ENCODE data around the gene MYCBP. TPM values are rescaled to one million over a fixed set of nuclear protein-coding genes. Genes with fewer than 3 reads are reported as not detected.

Gene MYCBP
- total and polyA plus RNA-seq, 2 of the 8 experiments (the other 6 are each of a cell fraction or from before 2014, with no cell fraction given): 22.4 to 38.2 TPM

DNA sequence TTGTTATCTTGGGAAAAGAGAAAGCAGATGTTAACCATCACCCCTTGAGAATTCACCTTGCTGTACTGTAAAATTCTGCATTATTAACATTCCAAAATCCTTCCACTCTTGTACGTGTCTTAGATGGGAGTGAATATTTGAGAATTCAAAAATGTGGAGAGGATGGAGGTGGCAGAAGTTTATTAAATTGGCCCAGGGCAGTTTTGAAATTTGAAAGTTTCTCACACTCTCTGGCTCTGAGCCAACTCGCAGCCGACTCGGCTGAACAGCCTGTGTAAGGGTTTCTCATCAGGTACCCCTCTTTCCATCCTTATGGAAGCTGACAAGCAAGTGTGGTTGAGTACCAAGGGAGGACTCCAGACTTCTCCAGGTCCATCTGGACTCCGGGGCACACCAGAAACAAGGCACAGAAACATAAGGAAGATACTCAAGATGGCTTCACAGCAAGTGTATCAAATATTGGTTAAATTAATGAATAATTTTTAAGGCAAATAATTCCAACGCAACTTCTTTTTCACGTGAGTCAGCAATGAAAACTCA lies 58.6 kb downstream of the MYCBP start (continued):
- TF ChIP-seq, protein P1, sequence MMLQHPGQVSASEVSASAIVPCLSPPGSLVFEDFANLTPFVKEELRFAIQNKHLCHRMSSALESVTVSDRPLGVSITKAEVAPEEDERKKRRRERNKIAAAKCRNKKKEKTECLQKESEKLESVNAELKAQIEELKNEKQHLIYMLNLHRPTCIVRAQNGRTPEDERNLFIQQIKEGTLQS (IDR thresholded peaks at IDR 0.05; ENCODE audit: insufficient read depth, low read depth, low read length): no peak
- no peak for TF ChIP-seq FOSL1 (IDR thresholded peaks at IDR 0.05; ENCODE audit: insufficient read depth, low read depth, low read length)
- no peak for TF ChIP-seq SRF (IDR thresholded peaks at IDR 0.05; ENCODE audit: low read depth, low read length)
- no peak for TF ChIP-seq EGR1 (IDR thresholded peaks at IDR 0.05; ENCODE audit: borderline replicate concordance, low read depth, low read length)
- no peak for TF ChIP-seq CREB1 (IDR thresholded peaks at IDR 0.05)
- TF ChIP-seq CEBPB (IDR thresholded peaks at IDR 0.05; ENCODE audit: low read depth, low read length): no peak
